SIG-M5 (cell line): ENCODE data around the gene SPG11.
"Not testable (repeated sequence)": the region's sequence is repeated elsewhere in the genome, so short reads cannot be mapped to it uniquely, and the experiment has no call there.

Experiments
- DNase-seq: peaks from one replicate; lab custom pipeline; 2025; lab: John Stamatoyannopoulos, UW

The SPG11 gene

DNA sequence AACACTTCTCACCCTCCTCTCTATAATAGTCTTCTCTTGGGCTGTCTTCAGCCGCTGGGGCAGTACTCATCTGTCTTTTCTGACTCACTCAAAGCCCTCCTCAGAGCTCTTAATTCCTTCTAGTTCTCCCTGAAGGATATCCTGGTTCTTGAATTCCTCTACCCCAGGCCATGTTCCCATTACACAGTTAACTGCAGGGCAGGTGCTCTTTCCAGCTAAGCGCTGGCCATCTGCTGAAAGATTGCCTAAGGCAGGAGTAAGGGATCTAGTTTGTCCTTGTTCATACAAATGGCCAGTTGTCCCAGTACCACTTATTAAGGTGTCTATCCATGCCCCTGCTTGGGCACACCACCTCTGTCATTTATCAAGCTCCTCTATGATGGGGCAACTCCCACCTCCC, 10.2 kb upstream of the SPG11 start:
- DNase-seq: no peak

GRCh38 chr15:44670087-44670950, 6.9 kb upstream of the SPG11 start:
- DNase-seq: no peak

- DNase-seq: no peak
Measured at GRCh38 chr15:44668921-44669320, 5.5 kb upstream of the SPG11 start.

- no peak for DNase-seq
Measured at GRCh38 chr15:44667039-44667360, 3.5 kb upstream of the SPG11 start.

DNA sequence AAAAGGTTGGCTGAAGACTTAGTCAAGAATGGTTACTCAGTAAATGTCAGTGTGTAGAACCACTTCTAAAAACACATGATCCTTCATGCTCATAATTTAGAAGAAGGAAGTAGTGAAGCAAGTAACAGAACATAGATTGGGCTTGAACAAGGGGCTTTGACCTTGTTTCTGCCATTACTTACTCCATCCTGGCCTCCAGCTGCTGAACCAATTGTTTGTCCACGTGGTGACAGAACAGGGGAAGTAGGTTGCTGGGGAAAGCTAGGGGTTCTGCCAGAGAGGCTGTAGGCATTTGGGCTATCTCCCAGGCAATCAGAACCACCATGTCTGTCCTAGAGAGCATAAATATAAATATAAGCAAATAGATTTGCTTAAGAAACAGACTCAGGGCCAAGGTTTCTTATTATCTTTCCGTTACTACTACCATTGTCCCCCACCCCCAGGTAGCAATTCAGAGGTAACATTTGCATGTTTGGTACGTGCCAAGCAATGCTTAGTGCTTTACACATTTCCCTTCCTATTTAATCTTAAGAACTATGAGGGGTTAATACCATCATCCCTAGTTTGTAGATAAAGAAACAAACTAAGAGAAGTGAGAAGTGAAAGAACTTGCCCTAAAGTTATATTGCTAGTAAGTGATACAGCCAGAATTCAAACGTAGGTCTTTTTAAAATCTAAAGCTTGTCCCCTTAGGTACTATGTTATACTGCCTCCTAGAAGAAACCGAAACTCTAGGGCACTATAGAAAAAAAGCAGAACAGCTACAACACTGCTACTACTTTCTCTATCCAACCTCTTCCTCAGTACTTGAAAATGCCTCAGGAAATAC, 3.0 kb upstream of the SPG11 start:
- no peak for DNase-seq

DNA sequence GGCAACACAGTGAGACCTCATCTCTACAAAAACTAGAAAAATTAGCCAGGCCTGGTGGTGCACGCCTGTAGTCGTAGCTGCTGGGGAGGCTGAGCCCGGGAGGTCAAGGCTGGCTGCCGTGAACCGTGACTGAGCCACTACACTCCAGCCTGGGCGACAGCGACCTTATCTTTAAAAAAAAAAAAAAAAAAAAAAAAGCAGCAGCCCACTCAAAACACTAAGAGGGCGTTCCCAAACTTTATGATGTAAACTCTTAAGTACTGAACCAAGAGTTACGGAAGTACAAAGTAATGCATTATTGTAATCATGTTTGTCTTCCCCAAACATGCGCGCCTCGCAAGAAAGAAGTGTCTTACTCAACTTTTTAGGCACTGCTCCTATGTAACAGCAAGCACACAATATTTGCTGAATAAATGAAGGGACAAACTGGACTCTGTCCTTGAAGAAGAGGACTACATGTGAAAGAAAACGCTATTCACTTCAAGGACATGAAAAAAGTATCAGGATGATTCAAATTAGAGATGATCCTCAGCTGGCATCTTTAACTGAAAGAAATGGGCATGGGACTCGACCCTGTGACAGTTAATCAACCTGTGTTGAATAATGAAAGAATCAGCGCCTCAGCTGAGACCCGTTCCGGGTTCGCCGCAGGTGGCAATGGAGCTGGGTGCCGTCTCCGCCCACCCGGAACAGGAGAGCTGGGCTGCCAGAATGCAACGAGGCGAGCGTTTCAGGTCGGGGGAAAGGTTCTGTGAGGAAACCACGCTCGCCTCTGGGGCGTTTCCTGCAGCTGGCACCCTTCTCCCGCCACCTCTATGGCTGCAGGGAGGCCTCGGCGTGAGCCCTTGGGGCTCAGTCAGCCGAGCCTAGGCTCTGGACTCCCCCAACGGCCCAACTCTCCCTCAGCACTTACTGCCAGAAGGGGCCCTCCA, 718 bp downstream of the SPG11 start:
- no peak for DNase-seq

DNA sequence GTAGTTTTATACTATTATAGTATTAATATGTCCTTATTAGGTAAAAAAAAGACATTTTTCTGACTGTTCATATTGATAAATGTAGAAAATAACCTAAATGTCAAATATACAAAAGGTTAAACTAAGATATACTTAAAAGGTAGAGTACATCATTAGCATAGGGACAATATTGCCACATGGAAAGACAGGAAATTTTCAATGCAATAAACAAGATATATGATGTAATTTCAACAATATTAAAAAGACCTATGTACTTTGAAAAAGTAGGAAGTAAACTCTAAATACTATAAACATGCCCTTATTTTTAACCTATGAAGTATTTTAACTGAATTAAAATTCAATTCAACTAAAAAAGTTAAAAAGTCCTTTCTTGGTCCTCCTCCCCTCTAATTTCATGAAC, 1.9 kb downstream of the SPG11 start:
- DNase-seq: no peak

DNA sequence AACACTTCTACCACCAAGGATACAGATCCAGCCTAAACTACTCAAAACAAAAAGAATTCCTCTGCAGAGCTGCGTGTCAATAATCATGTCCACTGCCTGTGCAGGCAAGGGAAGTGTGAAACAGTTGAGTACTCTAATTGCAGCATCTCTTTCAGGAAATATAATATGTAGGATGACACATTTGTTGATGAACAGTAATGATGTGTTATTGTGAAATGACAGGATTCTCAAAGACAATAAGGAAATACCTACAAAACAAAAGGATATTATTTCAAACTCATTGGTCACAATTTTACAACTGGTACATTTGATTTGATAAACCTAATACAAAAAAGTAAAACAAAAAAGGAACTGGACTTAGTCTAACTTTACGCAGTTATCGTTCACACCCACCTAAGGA, 4.4 kb downstream of the SPG11 start:
- no peak for DNase-seq

DNA sequence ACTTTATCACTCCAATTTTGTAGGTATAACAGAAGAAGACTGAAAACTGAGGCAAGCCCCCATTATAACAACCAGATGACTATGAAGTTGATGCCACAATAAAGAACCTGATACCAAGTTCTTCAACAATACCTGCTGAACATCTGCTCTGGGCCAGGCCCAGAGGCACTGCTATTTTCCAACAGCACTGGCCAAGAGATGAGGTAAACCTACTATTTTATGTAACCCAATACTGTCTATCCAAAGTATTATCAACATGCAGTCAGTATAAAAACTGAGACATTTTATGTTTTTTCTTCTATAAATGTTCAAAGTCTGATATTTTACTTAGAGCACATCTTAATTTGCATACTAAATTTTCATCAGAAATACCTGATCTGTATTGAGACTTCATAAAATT, 6.1 kb downstream of the SPG11 start:
- DNase-seq: no peak

- no peak for DNase-seq
Measured at GRCh38 chr15:44656913-44657312, 6.5 kb downstream of the SPG11 start.

- DNase-seq: no peak
Measured at GRCh38 chr15:44656298-44656697, 7.2 kb downstream of the SPG11 start.

DNA sequence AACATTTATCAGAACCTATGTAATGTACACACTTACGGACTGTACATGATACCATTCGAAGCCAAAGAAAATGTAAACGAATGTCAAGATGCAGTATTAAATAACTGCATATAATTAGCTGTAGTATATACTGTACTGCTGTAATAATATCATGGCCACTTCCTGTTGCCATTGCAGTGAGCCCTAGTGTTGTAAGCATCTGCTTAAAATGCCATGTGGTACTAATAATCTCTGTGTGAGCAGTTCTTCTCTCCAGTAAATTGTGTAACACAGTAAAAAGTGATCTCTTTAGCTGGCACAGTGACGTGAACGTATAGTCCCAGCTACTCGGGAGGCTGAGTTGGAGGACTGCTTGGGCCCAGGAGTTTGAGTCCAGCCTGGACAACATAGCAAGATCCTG, 8.6 kb downstream of the SPG11 start:
- no peak for DNase-seq

GRCh38 chr15:44647637-44648036, 15.8 kb downstream of the SPG11 start:
- DNase-seq: no peak

GRCh38 chr15:44647036-44647435, 16.4 kb downstream of the SPG11 start:
- DNase-seq: no peak

DNA sequence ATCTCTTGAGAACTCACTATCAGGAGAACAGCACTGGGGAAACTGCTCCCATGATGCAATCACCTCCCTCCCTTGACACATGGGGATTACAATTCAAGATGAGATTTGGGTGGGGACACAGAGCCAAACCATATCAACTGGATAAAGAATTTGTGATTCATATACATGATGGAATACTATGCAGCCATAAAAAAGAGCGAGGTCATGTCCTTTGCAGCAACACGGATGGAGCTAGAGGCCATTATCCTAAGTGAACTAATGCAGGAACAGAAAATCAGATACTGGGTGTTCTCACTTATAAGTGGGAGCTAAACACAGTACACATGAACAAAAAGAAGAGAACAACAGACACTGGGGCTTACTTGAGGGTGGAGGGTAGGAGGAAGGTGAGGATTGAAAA, 17.0 kb downstream of the SPG11 start:
- no peak for DNase-seq

DNA sequence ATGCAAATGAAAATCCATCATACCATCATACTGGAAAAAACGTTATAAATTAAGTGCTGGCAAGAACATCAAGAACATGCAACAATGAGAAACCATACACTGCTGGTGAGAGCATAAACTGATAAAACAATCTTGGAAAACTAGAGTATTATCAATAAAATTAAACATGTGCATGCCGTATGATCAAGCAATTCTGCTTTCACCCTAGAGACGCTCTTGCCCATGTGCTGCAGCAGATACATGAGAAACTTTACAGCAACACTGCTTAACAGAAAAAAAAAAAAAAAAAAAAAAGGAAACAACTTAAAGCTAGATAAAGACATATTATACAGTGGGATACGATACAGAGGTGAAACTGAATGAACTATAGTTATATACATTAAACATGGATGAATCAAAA, 21.8 kb downstream of the SPG11 start:
- no peak for DNase-seq

GRCh38 chr15:44636976-44637375, 26.5 kb downstream of the SPG11 start:
- no peak for DNase-seq

DNA sequence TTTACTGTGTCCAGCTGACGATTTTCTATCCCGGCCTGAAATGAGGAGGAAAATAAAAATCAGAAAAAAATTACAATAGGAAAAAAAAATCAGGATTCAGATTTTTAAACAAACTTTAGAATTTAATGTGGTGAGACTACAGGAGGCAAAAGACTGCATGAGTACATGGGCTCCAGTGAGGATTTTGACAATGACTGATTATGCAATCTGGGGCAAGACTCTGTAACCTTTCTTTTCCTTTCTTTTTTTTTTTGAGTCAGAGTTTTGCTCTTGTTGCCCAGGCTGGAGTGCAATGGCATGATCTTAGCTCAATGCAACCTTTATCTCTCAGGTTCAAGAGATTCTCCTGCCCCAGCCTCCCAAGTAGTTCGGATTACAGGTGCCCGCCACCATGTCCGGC, 29.9 kb downstream of the SPG11 start:
- DNase-seq: no peak

GRCh38 chr15:44625286-44625685, 38.2 kb downstream of the SPG11 start:
- not testable (repeated sequence) for DNase-seq

DNA sequence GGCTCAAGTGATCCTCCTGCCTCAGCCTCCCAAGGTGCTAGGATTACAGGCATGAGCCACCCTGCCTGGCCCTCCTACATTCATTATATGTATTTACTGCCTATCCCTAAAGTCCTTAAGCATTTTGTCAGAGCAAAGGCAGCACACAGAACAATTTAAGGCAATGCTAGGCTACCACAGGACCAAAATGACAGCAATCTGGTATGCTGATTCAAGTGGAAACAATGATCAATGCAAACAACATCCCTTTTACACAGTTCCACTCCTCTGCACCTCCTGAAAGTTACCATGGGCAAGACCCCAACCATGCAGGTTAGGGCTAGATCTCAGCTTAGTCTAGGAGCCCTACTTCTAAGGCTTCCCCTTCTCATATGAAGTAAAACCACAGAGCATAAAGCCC, 40.3 kb downstream of the SPG11 start:
- DNase-seq: no peak

DNA sequence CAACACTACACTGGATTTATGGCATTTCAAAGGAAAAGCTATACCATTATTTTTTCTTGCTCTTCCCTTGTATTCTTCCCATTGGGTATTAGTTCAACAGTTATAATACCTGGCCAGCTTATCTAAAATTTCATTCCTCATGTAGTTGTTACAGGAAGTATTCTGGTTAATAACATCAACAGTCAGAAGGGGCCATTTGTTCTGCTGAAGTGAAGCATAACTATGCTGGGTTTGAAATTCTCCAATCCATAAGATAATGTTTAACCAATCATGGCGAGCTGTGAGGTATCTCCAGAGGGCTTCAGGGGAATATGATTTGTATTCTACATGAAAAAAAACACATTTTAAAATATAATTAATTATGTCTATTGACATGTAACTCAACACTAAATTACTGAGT, 43.4 kb downstream of the SPG11 start:
- no peak for DNase-seq

- no peak for DNase-seq
Measured at GRCh38 chr15:44616974-44617373, 46.5 kb downstream of the SPG11 start.
